ENCODE results near the gene CENPM.

DNA sequence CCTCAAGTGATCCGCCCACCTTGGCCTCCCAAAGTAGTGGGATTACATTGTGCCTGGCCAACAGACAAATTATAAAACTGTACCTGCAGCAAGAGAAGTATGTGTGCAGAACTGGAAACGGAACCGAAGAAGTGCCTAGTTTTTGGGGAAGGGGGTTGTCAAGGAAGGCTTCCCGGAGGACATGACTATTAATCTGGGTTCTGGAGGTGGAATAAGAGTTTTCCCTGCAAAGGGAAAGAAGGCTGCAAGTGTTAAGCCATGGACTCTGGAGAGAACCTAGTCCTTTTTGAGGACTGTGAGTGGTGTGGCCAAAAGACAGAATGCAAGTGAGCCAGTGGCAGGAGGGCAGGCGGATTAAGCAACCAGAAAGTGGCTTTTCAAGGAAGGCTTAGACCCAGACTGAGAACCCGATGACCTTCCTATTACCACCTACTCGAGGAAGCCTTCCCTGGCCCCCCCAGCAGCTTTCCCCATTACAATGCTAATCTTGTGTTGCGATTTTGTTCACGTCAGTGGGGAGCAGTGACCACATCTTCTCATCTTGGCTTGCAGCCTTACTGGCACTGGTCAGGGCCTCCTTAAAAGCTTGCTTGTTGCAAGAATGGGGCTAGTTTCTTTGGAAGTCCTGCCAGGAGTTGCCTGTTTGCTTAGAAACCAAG is 16.6 kb upstream of the CENPM start:
- TF ChIP-seq, protein P1, sequence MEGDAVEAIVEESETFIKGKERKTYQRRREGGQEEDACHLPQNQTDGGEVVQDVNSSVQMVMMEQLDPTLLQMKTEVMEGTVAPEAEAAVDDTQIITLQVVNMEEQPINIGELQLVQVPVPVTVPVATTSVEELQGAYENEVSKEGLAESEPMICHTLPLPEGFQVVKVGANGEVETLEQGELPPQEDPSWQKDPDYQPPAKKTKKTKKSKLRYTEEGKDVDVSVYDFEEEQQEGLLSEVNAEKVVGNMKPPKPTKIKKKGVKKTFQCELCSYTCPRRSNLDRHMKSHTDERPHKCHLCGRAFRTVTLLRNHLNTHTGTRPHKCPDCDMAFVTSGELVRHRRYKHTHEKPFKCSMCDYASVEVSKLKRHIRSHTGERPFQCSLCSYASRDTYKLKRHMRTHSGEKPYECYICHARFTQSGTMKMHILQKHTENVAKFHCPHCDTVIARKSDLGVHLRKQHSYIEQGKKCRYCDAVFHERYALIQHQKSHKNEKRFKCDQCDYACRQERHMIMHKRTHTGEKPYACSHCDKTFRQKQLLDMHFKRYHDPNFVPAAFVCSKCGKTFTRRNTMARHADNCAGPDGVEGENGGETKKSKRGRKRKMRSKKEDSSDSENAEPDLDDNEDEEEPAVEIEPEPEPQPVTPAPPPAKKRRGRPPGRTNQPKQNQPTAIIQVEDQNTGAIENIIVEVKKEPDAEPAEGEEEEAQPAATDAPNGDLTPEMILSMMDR (IDR thresholded peaks at IDR 0.05) = no peak
- no peak for TF ChIP-seq ZFX (IDR thresholded peaks at IDR 0.05; ENCODE audit: borderline replicate concordance)

Measured in 22Rv1 (cell line).